Natural killer cell treated with Interleukin-12 subunit alpha and Interleukin-12 subunit beta and Interleukin-15 and Interleukin-18, amount 100 ng/mL, for 72 hours (primary cell): ENCODE measurements around the gene C6orf136. TPM values are rescaled to one million over a fixed set of nuclear protein-coding genes. Genes with fewer than 3 reads are reported as not detected.

Source experiments
- ATAC-seq, 2 donors: fragments of 150-1000 bp; cut with Tn5 transposase in 1 of 2; sonication (Bioruptor Pico), chemical (Tn5 transposase) in 1 of 2; 2 replicates each; pipeline ENCODE4 v1.10.0; 2021
- DNase-seq: peaks from one replicate; pipeline ENCODE4 v3.0.0; 2022; ENCODE audit warnings: low spot score
- H3K27ac Mint-ChIP-seq, 2 donors: 1 replicate in 1 of 2; 2 replicates in 1 of 2; pipeline ENCODE4 v1.8.0; 2022; ENCODE audit warnings: mixed read lengths in 2 of 2, mild to moderate bottlenecking in 1 of 2, moderate library complexity in 1 of 2
- H3K27me3 Mint-ChIP-seq, 2 donors: 1 replicate in 1 of 2; 2 replicates in 1 of 2; pipeline ENCODE4 v1.8.0; 2022; ENCODE audit warnings: mixed read lengths in 2 of 2
- H3K36me3 Mint-ChIP-seq: one replicate; pipeline ENCODE4 v1.8.0; 2022; ENCODE audit warnings: mixed read lengths
- H3K4me1 Mint-ChIP-seq, 2 donors: 1 replicate in 1 of 2; 2 replicates in 1 of 2; pipeline ENCODE4 v1.8.0; 2022; ENCODE audit warnings: low read depth in 2 of 2, mixed read lengths in 2 of 2, mild to moderate bottlenecking in 1 of 2
- H3K4me3 Mint-ChIP-seq: one replicate; pipeline ENCODE4 v1.8.0; 2022; ENCODE audit warnings: mixed read lengths
- H3K9me3 Mint-ChIP-seq: 2 replicates; pipeline ENCODE4 v1.8.0; 2022; ENCODE audit warnings: mixed read lengths
- total RNA-seq, 2 donors: library from RNA; stranded (reverse); gene quantifications; one replicate each; pipeline ENCODE4 v1.2.3, GENCODE V29; 2022

C6orf136 gene
- total RNA-seq, 2 donors from 2014 or later, result 29.6 to 32.5 TPM

DNA sequence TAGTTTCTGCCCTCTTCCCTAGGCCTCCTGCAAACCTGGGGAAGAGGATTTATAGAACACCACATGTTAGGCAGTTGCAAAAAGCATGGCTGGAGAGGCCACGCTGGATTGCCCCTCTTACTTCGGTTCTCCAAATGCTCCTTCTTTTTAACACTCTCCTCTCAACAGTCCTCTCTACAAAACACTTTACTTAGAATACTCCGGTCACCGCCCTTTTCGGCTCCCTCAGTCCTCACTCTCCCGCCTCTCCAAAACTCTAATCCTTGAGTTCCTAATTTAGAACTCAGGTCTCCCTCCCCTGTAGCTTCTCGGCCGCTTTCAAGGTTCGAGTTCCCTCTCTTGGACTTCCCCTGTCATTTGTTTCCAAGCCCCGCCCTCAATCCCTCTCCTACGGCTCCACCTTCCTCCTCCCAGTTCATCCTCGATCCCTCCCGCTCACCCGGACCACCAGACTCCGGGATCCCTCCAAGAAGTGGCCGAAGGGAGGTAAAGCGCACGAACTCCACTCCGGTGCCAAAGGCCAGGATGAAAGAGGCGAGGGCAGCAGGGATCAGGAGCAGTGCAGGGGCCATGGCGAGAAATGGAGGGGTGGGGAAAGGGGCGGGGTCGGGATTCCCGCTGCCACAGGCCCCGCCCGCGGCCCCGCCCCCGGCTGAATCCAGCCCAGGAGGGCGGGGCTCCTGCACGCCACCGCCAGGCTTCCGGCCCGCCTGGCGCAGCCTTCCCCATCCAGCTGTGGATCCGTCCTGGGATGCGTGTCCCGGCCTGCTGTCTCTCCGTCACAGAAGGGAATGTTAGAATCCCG is 43.7 kb downstream of the C6orf136 start, which contains the start of gene NRM:
Gene NRM, minus strand, starts transcription at position 582 of the 805 bp plus-strand sequence. Its CDS starts 10 bp downstream, at position 572.
- Mint-ChIP-seq H3K27ac (peak within 1 kb of the TSS; percentile 98), H3K9me3 (no peaks in the 10 kb centered on the region), H3K27me3 (no peaks in the 10 kb centered on the region), H3K36me3 (peaks cover 8% of the 10 kb centered on the region), H3K4me3 (peak within 1 kb of the TSS; percentile 100), H3K4me1 (peaks cover 35 to 42% of the 10 kb centered on the region in 2 donors)
- ATAC-seq, result peak; percentile 65 to 81
- DNase-seq, result peak; percentile 78

GRCh38 chr6:30691208-30691847 is 44.4 kb downstream of the C6orf136 start:
- H3K4me3 Mint-ChIP-seq, result peak overlapping the region; percentile 100

GRCh38 chr6:30696432-30696831 is 49.5 kb downstream of the C6orf136 start:
- H3K27ac Mint-ChIP-seq, result no peak overlapping the region
- no peaks in the 10 kb centered on the region for H3K27me3 Mint-ChIP-seq
- H3K36me3 Mint-ChIP-seq, result no peaks in the 10 kb centered on the region
- no peaks in the 10 kb centered on the region for H3K4me1 Mint-ChIP-seq
- ATAC-seq (no peak), DNase-seq (no peak)
- H3K9me3 Mint-ChIP-seq, result no peaks in the 10 kb centered on the region
- no peak overlapping the region for H3K4me3 Mint-ChIP-seq

More at GRCh38 chr6:30691208-30691847, 44.4 kb downstream of the C6orf136 start:
- Mint-ChIP-seq H3K9me3 (no peaks in the 10 kb centered on the region), H3K27me3 (no peaks in the 10 kb centered on the region), H3K27ac (peak overlapping the region; percentile 98), H3K36me3 (peaks cover 2% of the 10 kb centered on the region), H3K4me1 (peaks cover 31 to 35% of the 10 kb centered on the region in 2 donors)
- DNase-seq (no peak), ATAC-seq (no peak)

GRCh38 chr6:30700340-30700739 is 53.4 kb downstream of the C6orf136 start:
- Mint-ChIP-seq H3K27me3 (no peaks in the 10 kb centered on the region), H3K27ac (no peak overlapping the region), H3K4me3 (no peak overlapping the region), H3K36me3 (peaks cover 18% of the 10 kb centered on the region), H3K4me1 (peaks cover 0 to 4% of the 10 kb centered on the region in 2 donors), H3K9me3 (no peaks in the 10 kb centered on the region)
- no peak for DNase-seq
- ATAC-seq, result no peak

Other genes with a start within 250 kb of the C6orf136 start
- 100 to 1,000 TPM; 355 to 567 TPM for gene HLA-E, start 157.6 kb upstream of the C6orf136 start, total RNA-seq
- gene GNL1, start 90.6 kb upstream of the C6orf136 start, total RNA-seq, result 10 to 100 TPM; 59.8 to 70.5 TPM
- gene PRR3, start 89.8 kb upstream of the C6orf136 start, total RNA-seq, result 10 to 100 TPM; 13.0 to 23.8 TPM
- 100 to 1,000 TPM in 1 of 2 donors, 10 to 100 TPM in 1; 94.8 to 122 TPM for gene ABCF1, start 75.7 kb upstream of the C6orf136 start, total RNA-seq
- gene PPP1R10, start 29.9 kb upstream of the C6orf136 start, total RNA-seq, result 100 to 1,000 TPM in 1 of 2 donors, 10 to 100 TPM in 1; 97.9 to 119 TPM
- 10 to 100 TPM; 43.9 to 58.4 TPM for gene MRPS18B, start 29.3 kb upstream of the C6orf136 start, total RNA-seq
- gene ATAT1, start 20.3 kb upstream of the C6orf136 start, total RNA-seq, result 10 to 100 TPM in 1 of 2 donors, 1 to 10 TPM in 1; 7.3 to 15.8 TPM
- gene DHX16, start 25.9 kb downstream of the C6orf136 start, total RNA-seq, result 10 to 100 TPM; 50.7 to 64.2 TPM
- 100 to 1,000 TPM; 168 to 271 TPM for gene PPP1R18, start 39.5 kb downstream of the C6orf136 start, total RNA-seq
- 10 to 100 TPM; 11.7 to 24.2 TPM for gene NRM, start 43.9 kb downstream of the C6orf136 start, total RNA-seq
- gene MDC1, start 70.1 kb downstream of the C6orf136 start, total RNA-seq, result 100 to 1,000 TPM in 1 of 2 donors, 10 to 100 TPM in 1; 64.1 to 118 TPM
- 1,000 to 10,000 TPM in 1 of 2 donors, 100 to 1,000 TPM in 1; 938 to 1,043 TPM for gene TUBB, start 73.2 kb downstream of the C6orf136 start, total RNA-seq
- gene FLOT1, start 95.6 kb downstream of the C6orf136 start, total RNA-seq, result 100 to 1,000 TPM; 219 to 319 TPM
- 100 to 1,000 TPM; 128 to 346 TPM for gene IER3, start 97.4 kb downstream of the C6orf136 start, total RNA-seq
- gene DDR1, start 237.4 kb downstream of the C6orf136 start, total RNA-seq, result 1 to 10 TPM; 2.9 to 7.4 TPM